Astrocyte (in vitro differentiated cells and primary cell): ENCODE results near the gene ULK1. TPM values are rescaled to one million over a fixed set of nuclear protein-coding genes. Genes with fewer than 3 reads are reported as not detected.

ENCODE experiments used
- DNase-seq: peaks from one replicate; pipeline ENCODE4 v3.0.0-alpha.2; 2010; ENCODE audit warnings: low read depth
- FAIRE-seq: peaks from 2 replicates; lab custom pipeline; 2011; peaks lifted over from hg19 to GRCh38; lab: Jason Lieb, UNC
- H2AFZ ChIP-seq: 2 replicates; pipeline ENCODE4 v1.6.0; 2012; ENCODE audit warnings: low read depth, low read length, inconsistent platforms
- H3K27ac ChIP-seq: 2 replicates; pipeline ENCODE4 v1.5.1; 2011; ENCODE audit warnings: low read depth, low read length, inconsistent platforms
- H3K27me3 ChIP-seq: 2 replicates; pipeline ENCODE4 v1.6.0; 2011; ENCODE audit warnings: low read length, inconsistent platforms; ENCODE audit not compliant: insufficient read depth
- H3K36me3 ChIP-seq: 2 replicates; pipeline ENCODE4 v1.5.1; 2011; ENCODE audit warnings: low read length, inconsistent platforms; ENCODE audit not compliant: insufficient read depth
- H3K4me1 ChIP-seq: 2 replicates; pipeline ENCODE4 v1.5.1; 2011; ENCODE audit warnings: low read length, inconsistent platforms; ENCODE audit not compliant: insufficient read depth
- H3K4me2 ChIP-seq: 2 replicates; pipeline ENCODE4 v1.6.0; 2012; ENCODE audit warnings: low read length, inconsistent platforms
- H3K4me3 ChIP-seq: 2 replicates; pipeline ENCODE4 v1.5.1; 2011; ENCODE audit warnings: low read depth, mild to moderate bottlenecking, low read length, inconsistent platforms; ENCODE audit not compliant: insufficient read depth
- H3K79me2 ChIP-seq: 2 replicates; pipeline ENCODE4 v1.6.0; 2012; ENCODE audit warnings: mild to moderate bottlenecking, low read length, inconsistent platforms; ENCODE audit not compliant: insufficient read depth
- H3K9ac ChIP-seq: 2 replicates; pipeline ENCODE4 v1.6.0; 2012; ENCODE audit warnings: mild to moderate bottlenecking, low read length, inconsistent platforms
- H3K9me3 ChIP-seq: 2 replicates; pipeline ENCODE4 v1.5.1; 2012; ENCODE audit warnings: low read depth, mild to moderate bottlenecking, low read length, inconsistent platforms; ENCODE audit not compliant: insufficient read depth
- H4K20me1 ChIP-seq: 2 replicates; pipeline ENCODE4 v1.6.0; 2012; ENCODE audit warnings: low read length, inconsistent platforms; ENCODE audit not compliant: insufficient read depth
- H3K27ac Mint-ChIP-seq: one replicate; pipeline ENCODE4 v1.8.0; 2021; ENCODE audit warnings: mild to moderate bottlenecking, mixed read lengths; ENCODE audit not compliant: unreplicated experiment
- H3K27me3 Mint-ChIP-seq: one replicate; pipeline ENCODE4 v1.8.0; 2021; ENCODE audit warnings: low read depth, mixed read lengths; ENCODE audit not compliant: unreplicated experiment
- H3K36me3 Mint-ChIP-seq: one replicate; pipeline ENCODE4 v1.8.0; 2021; ENCODE audit warnings: low read depth, mixed read lengths; ENCODE audit not compliant: unreplicated experiment
- H3K4me1 Mint-ChIP-seq: one replicate; pipeline ENCODE4 v1.8.0; 2021; ENCODE audit warnings: low read depth, mixed read lengths; ENCODE audit not compliant: unreplicated experiment
- H3K4me3 Mint-ChIP-seq: one replicate; pipeline ENCODE4 v1.8.0; 2021; ENCODE audit warnings: mild to moderate bottlenecking, moderate library complexity, mixed read lengths; ENCODE audit not compliant: unreplicated experiment
- H3K9me3 Mint-ChIP-seq: one replicate; pipeline ENCODE4 v1.8.0; 2021; ENCODE audit warnings: mild to moderate bottlenecking, mixed read lengths; ENCODE audit not compliant: unreplicated experiment
- EZH2 ChIP-seq: IDR thresholded peaks from 2 replicates; pipeline ENCODE4 v1.6.1; 2012; ENCODE audit warnings: mild to moderate bottlenecking, low read length, inconsistent platforms; ENCODE audit not compliant: insufficient read depth
- total RNA-seq: library from RNA; stranded (reverse); gene quantifications from 2 replicates; pipeline ENCODE4 v1.2.1, GENCODE V29; 2021
- TF ChIP-seq, protein P1 (sequence below): IDR thresholded peaks from 2 replicates; pipeline ENCODE4 v1.5.1; 2011; ENCODE audit warnings: low read depth, mild to moderate bottlenecking, inconsistent platforms, low read length, moderate library complexity; ENCODE audit not compliant: insufficient read depth

Gene ULK1
- total RNA-seq, 1 donor from 2014 or later, result 51.8 TPM

DNA sequence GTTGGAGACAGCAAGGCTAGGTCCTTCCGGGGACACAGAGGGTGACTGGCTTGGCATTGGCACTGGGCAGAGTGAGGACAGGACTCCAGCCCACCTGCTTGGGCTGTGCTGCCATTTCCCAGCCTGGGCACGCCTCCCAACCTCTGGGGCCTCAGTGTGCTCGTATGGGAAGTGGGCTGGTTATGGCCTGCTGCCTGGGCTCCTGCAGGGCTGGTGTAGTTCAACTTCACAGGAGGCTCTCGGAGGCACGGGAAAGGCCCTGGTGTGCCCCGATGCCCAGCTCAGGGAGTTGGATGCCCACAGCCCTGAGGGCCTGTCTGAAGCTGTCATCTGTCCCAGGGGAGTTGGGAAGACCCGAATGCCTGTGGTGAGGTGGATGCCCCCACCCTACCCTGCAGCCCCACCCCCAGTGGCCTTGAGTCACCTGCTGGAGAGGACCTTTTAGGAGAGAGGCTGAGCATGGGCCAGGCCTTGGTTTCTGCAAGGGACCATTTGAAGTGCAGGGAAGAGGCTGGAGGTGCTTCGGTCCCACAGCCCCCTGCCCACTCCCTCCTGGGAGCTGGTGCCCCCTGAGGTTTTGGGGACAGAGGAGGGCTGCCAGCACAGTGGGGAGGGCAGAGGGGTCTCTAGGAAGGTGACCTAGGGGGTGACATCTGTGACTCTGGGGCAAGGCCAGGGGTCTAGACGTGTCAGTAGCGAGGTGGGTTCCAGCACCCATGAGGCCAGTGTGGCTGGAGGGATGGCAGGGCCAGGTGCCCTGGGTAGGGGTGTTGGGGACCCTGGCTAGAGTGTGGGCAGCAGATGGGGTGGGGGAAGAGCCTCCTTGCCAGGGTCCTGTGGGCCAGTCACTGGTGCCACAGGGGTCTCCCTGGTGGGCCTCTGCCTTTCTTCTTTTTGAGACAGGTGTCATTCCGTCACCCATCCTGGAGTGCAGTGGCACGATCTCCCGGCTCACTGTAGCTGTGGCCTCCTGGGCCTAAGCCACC lies 9.1 kb downstream of the ULK1 start:
- no peaks in the 10 kb centered on the region for H3K27me3 ChIP-seq
- H3K79me2 ChIP-seq, result peaks cover 60% of the 10 kb centered on the region
- H3K4me1 ChIP-seq, result no peaks in the 10 kb centered on the region
- no peak overlapping the region for H3K4me3 Mint-ChIP-seq
- H4K20me1 ChIP-seq, result peaks cover 61% of the 10 kb centered on the region
- no peak overlapping the region for H3K9ac ChIP-seq
- H3K4me3 ChIP-seq, result no peak overlapping the region
- no peak overlapping the region for H2AFZ ChIP-seq
- no peaks in the 10 kb centered on the region for H3K36me3 Mint-ChIP-seq
- H3K4me2 ChIP-seq, result no peak overlapping the region
- FAIRE-seq (no peak), DNase-seq (no peak)
- H3K27ac ChIP-seq, result no peak overlapping the region
- H3K4me1 Mint-ChIP-seq, result peaks cover 7% of the 10 kb centered on the region
- no peak overlapping the region for H3K27ac Mint-ChIP-seq
- no peaks in the 10 kb centered on the region for H3K27me3 Mint-ChIP-seq
- no peaks in the 10 kb centered on the region for H3K36me3 ChIP-seq
- no peak for TF ChIP-seq EZH2
- TF ChIP-seq, protein P1, sequence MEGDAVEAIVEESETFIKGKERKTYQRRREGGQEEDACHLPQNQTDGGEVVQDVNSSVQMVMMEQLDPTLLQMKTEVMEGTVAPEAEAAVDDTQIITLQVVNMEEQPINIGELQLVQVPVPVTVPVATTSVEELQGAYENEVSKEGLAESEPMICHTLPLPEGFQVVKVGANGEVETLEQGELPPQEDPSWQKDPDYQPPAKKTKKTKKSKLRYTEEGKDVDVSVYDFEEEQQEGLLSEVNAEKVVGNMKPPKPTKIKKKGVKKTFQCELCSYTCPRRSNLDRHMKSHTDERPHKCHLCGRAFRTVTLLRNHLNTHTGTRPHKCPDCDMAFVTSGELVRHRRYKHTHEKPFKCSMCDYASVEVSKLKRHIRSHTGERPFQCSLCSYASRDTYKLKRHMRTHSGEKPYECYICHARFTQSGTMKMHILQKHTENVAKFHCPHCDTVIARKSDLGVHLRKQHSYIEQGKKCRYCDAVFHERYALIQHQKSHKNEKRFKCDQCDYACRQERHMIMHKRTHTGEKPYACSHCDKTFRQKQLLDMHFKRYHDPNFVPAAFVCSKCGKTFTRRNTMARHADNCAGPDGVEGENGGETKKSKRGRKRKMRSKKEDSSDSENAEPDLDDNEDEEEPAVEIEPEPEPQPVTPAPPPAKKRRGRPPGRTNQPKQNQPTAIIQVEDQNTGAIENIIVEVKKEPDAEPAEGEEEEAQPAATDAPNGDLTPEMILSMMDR, result no peak
- no peaks in the 10 kb centered on the region for H3K9me3 Mint-ChIP-seq
- H3K9me3 ChIP-seq, result no peaks in the 10 kb centered on the region

DNA sequence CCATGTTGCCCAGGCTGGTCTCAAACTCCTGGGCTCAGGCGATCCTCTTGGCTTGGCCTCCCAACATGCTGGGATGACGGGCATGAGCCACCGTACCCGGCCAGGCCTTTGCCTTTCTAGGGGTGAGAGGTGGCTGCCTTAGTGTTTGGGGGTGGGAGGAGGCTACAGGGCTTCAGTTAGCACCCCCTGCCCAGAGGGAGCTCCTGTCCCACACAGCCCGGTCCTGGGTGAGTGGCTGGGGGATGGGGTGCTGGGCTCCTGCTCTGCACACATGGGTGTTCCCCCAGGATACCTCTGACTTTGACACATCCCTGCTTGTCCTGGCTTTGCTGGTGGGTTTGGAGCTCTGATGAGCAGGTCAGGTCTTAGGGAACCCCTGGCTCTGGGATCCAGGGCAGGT lies 9.9 kb downstream of the ULK1 start:
- H3K79me2 ChIP-seq, result peaks cover 60% of the 10 kb centered on the region
- no peak overlapping the region for H2AFZ ChIP-seq
- no peak overlapping the region for H3K4me3 ChIP-seq
- TF ChIP-seq, protein P1, result no peak
- no peak for TF ChIP-seq EZH2
- Mint-ChIP-seq H3K27me3 (no peaks in the 10 kb centered on the region), H3K9me3 (no peaks in the 10 kb centered on the region), H3K4me3 (no peak overlapping the region), H3K27ac (no peak overlapping the region), H3K4me1 (peaks cover 7% of the 10 kb centered on the region), H3K36me3 (no peaks in the 10 kb centered on the region)
- no peaks in the 10 kb centered on the region for H3K36me3 ChIP-seq
- no peak overlapping the region for H3K9ac ChIP-seq
- no peak overlapping the region for H3K27ac ChIP-seq
- no peak overlapping the region for H3K4me2 ChIP-seq
- no peak for DNase-seq
- no peaks in the 10 kb centered on the region for H3K9me3 ChIP-seq
- FAIRE-seq, result no peak
- no peaks in the 10 kb centered on the region for H3K4me1 ChIP-seq
- no peaks in the 10 kb centered on the region for H3K27me3 ChIP-seq
- peaks cover 61% of the 10 kb centered on the region for H4K20me1 ChIP-seq

DNA sequence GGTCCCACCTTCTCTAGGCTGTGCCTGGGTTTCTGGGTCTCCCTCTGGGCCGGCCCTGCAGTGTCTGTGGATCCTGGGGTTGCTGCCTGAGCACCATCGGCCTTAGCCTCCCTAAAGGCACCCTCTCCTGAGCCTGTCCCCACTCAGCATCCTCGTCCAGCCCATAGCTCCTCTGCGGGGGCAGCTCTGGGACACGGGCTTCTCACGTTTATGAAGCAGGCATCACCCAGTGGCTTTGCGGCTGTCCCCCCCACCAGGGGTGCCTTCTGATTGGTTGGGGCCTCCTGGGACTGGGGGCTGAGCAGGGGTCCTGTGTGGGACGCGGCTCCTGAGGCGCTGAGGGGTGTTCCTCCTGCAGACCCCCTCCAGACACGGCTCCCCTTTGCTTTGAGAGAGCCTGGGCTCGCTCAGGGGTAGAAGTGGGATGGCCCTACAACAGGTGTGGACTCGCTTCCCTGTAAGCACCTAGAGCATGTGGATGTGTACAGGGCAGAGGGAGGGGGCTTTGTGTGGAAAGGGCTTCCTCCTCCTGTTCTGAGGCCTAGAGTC lies 10.7 kb downstream of the ULK1 start:
- Histone ChIP-seq H3K79me2 (peaks cover 58% of the 10 kb centered on the region), H3K4me2 (no peak overlapping the region), H4K20me1 (peaks cover 58% of the 10 kb centered on the region), H3K9me3 (no peaks in the 10 kb centered on the region), H3K27me3 (no peaks in the 10 kb centered on the region), H3K4me1 (no peaks in the 10 kb centered on the region), H3K36me3 (no peaks in the 10 kb centered on the region), H3K27ac (no peak overlapping the region), H3K9ac (no peak overlapping the region), H2AFZ (no peak overlapping the region), H3K4me3 (no peak overlapping the region)
- H3K27me3 Mint-ChIP-seq, result no peaks in the 10 kb centered on the region
- H3K27ac Mint-ChIP-seq, result no peak overlapping the region
- peaks cover 5% of the 10 kb centered on the region for H3K4me1 Mint-ChIP-seq
- TF ChIP-seq EZH2, result no peak
- TF ChIP-seq, protein P1, result no peak
- no peaks in the 10 kb centered on the region for H3K9me3 Mint-ChIP-seq
- FAIRE-seq (no peak), DNase-seq (no peak)
- H3K36me3 Mint-ChIP-seq, result no peaks in the 10 kb centered on the region
- H3K4me3 Mint-ChIP-seq, result no peak overlapping the region
